Stimulated activated CD8-positive, alpha-beta memory T cell treated with anti-CD3 and anti-CD28 coated beads, Interleukin-7, amount 100 ng/mL, for 24 hours (primary cell): ENCODE measurements around the gene SLC24A5.

Experiments used
- DNase-seq: peaks from one replicate; pipeline ENCODE4 v3.0.0-alpha.2; 2020; ENCODE audit warnings: low read depth

Gene SLC24A5

DNA sequence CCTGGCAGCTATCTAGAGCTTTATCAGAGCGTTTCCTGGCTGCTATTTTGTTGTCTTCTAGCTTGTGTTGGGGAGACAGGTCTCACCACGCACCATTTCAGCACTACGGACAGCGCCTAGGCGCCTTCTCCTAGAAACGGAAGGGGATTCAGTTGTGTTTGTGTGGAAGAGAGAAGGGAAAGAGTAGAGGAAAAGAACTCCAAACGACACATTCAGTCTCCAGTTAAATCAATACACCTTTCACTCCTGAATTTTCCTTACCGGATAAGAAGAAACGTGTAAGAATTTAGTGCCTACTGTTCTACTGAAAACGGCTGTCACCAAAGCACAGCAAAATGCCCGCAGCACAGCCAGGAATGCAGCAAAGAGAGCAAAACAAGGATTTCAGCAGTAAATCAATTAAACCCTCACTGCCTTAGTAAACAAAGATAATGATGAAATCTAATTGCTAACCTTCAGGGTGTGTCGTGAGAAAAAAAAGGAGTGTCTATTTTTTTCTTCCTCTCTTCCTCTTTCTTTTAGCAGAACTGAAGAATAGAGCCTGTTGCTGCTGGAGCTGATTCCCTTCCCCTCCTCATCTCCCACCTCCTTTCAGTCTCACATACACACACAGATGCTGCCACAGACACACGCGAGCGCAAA lies 70.3 kb downstream of the SLC24A5 start:
- peak; percentile 5 for DNase-seq

DNA sequence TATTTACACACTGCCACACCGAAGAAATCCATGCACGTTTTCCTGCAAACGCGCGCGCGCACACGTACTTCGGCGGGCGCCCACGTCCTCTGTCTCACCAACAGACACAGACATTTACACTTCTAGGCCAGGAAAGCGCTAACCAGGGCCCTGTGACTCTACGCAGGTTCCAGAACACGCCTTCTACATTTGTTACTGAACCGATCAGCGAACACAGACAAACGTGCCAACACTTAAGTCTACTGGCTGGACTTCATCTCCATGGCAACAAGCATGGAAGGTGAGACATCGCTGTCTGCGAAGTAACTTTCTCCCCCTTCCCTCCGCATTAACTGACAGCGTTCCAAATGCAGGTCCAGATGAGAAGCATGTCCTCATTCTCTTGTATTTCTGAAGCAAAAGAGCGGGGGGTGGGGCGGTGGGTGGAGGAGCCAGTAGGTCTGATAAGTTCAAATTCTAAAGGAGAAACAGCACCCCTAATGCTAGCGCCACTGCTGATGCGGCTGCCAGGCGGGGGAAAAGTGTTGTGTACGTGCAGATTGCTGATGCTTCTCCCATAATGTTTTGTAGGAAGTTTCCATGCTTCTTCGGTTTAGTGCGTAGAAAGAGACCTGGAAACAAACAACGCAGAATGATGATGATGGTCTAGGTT lies 70.9 kb downstream of the SLC24A5 start, which contains the start of gene CTXN2:
Gene CTXN2, plus strand, starts transcription at position 92 of the 652 bp plus-strand sequence. CDS start 9,636 bp downstream, outside the sequence.
- no peak for DNase-seq
